Measurements from ENCODE around the gene LPCAT3.

DNA sequence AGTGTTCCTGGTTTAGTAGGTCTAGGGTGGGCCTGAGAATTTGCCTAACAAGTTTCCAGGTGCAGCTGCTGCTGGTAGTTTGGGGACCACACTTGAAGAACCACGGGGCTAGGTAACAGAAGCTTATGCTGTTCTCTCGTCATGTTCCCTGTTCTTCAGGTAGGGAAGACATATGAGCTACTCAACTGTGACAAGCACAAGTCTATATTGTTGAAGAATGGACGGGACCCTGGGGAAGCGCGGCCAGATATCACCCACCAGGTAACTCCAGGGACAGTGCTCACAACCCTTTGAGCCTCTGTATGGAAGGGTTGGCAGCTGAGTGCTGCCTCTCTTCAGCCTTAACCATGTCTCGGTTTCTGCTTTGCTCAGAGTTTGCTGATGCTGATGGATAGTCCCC, 44.1 kb downstream of the LPCAT3 start:
- TF ChIP-seq EZH2 (IDR thresholded peaks at IDR 0.05; ENCODE audit: low read length, unreplicated experiment) (no peak), EZH2phosphoT487 (IDR thresholded peaks at IDR 0.05; ENCODE audit: borderline replicate concordance, low read length) (no peak)
- TF ChIP-seq, protein P1, sequence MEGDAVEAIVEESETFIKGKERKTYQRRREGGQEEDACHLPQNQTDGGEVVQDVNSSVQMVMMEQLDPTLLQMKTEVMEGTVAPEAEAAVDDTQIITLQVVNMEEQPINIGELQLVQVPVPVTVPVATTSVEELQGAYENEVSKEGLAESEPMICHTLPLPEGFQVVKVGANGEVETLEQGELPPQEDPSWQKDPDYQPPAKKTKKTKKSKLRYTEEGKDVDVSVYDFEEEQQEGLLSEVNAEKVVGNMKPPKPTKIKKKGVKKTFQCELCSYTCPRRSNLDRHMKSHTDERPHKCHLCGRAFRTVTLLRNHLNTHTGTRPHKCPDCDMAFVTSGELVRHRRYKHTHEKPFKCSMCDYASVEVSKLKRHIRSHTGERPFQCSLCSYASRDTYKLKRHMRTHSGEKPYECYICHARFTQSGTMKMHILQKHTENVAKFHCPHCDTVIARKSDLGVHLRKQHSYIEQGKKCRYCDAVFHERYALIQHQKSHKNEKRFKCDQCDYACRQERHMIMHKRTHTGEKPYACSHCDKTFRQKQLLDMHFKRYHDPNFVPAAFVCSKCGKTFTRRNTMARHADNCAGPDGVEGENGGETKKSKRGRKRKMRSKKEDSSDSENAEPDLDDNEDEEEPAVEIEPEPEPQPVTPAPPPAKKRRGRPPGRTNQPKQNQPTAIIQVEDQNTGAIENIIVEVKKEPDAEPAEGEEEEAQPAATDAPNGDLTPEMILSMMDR (conservative IDR thresholded peaks at IDR 0.05; ENCODE audit: low read depth, low read length): no peak

Data from PC-3 (cell line).